GM18505 (cell line): ENCODE results near the gene GRIK4.
"Not testable (repeated sequence)": the region's sequence is repeated elsewhere in the genome, so short reads cannot be mapped to it uniquely, and the experiment has no call there.

Source experiments
- ATAC-seq: cut with Tn5 transposase; IDR thresholded peaks from one replicate; pipeline ENCODE4 v1.9.1; 2021; ENCODE audit not compliant: unreplicated experiment
- POLR2A ChIP-seq: IDR thresholded peaks from 4 replicates; pipeline ENCODE4 v1.6.1; 2011; ENCODE audit warnings: borderline replicate concordance; ENCODE audit not compliant: insufficient read depth, insufficient read length; ENCODE audit errors: extremely low read depth

Gene GRIK4

DNA sequence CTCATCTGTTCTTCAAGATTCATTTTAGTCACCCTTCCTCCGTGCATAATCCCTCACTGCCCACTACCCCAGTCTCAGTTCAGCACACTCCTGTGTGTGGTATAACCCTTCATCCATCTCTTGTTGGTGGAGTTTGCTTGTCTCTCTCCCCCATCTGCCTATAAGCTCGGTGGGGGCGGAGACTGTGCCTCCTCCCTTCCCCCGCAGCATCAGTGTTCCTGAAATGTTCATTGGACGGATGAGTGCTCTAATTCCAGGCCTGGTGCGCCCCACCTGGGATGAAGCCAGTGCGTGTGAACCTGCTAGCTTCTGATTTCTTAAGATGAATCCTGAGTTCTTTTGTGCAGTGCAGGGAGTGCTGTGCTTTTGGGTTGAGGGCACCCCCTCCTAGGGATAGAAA, 100.0 kb downstream of the GRIK4 start:
- no peak for TF ChIP-seq POLR2A
- ATAC-seq = no peak

DNA sequence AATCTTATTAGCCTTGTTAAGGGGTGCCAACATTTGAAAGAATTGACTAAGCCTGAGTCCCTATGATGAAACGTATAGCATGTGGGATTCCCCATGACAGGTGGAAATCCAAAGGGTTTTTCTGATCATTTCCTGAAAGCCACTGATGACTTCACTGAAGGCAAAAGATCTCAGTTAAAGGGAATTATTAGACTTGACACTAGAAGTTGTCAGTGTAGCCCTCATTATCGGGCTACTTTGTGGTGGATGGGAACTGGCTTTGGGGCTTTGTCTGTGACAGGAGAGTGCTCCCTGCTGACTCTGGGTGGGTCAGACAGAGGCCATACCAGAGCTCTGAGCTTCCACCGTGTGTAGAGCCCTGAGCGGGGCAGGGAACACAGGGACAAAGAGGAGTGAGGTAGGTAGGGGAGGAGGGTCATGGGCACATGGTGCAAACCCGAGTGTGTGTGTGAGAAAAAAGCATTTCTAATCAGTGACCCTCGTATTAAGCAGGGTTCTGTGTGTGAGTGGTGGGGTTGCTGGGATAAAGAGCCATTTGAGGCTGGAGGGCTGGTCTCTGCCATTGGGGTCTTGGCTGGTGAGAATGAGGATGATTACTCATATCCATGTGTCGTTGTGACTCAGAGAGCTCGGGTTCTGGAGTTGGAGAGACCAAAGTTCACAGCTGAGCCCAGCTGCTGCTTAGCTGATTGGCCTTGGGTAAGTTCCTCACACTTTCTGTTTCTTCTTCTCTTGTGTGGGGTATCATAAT, 101.1 kb downstream of the GRIK4 start:
- peak; percentile 45 for TF ChIP-seq POLR2A
- ATAC-seq = peak; percentile 80

DNA sequence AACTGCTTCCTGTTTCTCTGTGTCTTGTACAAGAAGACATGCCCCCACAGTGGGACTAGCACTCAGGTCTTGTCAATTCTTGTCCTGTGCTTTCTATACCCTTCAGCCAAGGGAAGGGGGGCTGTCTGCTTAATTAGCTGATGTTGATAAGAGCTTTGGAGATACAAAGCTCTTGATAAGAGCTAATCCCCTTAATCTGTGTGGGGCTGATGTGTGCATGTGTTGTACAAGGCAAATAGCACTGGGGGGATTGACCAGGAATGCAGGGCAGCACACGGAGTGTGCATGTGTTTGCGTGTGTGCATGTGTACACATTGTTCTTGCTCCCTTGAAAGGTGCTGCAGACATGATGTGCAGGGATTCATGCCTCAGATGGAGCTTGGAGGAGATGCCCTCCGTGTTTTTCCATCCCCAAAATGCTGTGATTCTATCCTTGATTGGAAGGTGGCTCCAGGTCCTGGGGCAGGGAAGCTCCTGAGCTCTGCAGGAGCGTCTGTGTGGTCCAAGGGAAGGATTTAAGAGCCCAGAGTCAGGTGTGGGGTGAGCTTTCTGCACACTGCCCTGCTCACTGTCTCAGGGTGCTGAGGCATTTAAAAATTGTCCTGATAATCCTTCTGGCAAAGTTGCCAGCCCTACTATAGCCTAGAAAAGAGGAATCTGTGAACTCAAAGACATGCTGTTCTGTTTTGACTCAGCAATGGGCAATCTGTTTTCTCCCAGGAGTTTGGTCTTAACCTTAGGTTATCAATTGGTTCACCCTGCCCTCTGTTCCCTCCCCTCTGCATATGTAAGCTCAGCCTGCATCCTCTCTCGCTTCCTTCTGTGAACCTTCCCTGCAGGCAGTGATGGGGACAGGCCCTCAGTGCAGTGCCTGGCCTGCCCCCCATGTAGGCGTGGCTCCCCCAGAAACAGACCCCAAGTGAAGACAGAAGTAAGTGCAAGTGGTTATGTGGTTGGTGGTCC, 102.0 kb downstream of the GRIK4 start:
- no peak for TF ChIP-seq POLR2A
- ATAC-seq = peak; percentile 44

DNA sequence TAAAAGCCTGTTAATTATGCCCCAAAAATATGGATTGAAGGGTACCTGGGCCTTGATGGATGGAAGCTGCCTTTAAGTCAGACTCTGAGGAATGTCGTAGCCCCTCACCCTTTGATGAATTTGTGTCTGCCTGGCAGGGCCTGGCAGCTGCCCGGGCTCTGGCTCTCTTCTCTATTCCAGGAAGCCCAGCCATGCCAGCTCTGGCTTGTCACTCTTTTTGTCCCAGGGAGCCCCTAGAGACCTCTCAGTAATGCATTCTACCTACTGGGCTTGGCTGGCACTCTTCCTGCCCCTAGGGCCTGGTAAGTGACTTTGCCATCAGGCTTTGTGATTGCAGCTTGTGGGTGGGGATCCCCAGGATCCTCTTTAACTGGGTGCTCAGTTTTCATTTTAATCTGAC, 103.8 kb downstream of the GRIK4 start:
- no peak for TF ChIP-seq POLR2A
- ATAC-seq = no peak

DNA sequence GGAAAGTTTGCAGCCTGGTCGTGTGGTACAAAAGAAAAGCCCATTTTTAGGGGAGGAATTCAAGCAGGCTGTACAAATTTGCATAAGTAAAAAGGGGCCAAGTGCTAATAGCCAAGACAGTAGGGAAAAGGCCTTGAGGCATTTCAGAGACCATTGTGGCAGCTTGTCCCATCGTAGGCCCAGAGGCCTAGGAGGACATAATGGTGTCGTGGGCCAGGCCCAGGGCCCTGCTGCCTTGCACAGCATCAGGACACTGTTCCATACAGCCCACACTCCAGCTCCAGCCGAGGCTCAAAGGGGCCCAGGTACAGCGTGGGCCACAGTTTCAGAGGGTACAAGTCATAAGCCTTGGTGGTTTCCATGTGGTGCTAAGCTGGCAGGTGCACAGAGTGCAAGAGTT, 106.9 kb downstream of the GRIK4 start:
- no peak for TF ChIP-seq POLR2A
- no peak for ATAC-seq

DNA sequence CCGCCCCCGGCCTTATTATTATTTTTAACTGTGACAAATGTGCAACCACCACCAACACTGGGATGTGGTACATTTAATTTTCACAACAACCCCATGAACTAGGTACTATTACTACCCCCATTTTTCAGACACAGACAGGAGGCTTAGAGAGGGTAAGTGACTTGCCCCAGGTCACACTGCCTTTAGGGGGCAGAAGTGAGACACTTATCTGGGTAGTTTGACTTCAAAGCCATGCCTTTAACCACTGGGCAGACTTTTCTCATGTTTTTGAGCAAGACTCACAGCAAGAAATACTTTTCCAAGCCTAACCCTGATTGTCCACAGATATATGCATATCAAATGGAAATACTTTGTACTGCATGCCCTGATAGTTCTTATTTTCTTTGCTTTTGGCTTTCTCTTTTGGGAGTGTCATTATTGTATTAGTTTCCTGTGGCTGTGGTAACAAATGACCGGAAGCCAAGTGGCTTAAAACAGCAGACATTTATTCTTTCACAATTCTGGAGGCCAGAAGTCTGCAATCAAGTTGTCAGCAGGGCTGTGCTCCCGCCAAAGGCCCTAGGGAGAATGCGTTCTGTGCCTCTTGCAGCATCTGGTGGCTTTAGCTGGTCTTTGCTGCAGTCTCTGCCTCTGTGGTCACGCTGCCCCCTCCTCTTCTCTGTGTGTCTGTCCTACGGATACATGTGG, 110.8 kb downstream of the GRIK4 start:
- no peak for TF ChIP-seq POLR2A
- no peak for ATAC-seq

DNA sequence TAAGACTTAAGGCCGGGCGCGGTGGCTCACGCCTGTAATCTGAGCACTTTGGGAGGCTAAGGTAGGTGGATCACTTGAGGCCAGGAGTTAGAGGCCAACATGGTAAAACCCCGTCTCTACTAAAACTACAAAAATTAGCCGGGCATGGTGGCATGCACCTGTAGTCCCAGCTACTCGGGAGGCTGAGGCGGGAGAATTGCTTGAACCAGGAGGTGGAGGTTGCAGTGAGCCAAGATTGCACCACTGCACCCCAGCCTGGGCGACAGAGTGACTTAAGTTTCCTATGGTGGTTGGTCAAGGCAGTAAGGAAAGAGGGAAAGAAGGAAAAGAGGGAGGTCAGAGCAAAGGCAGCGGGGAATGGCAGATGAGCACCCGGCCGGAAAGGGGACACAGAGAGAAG, 113.4 kb downstream of the GRIK4 start:
- not testable (repeated sequence) for ATAC-seq

DNA sequence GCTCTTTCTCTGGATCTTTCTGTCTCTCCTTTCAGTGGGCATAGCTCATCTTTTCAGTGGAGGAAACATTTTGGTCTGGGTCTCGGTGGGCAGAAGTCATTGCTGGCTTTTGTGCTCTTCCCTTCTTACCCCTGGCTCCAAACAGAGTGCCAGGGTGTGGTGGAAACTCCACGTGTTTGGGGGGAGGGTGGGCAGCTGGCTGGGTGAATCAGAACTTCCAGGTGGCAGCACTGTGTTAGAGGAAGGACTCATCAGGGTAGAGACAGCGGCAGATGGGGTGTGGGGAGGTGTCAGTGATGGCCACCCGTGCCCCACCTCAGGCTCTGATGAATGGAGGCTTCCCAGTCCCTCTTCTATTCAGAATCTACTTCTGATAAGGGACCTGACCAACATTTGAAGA, 114.0 kb downstream of the GRIK4 start:
- TF ChIP-seq POLR2A = no peak

DNA sequence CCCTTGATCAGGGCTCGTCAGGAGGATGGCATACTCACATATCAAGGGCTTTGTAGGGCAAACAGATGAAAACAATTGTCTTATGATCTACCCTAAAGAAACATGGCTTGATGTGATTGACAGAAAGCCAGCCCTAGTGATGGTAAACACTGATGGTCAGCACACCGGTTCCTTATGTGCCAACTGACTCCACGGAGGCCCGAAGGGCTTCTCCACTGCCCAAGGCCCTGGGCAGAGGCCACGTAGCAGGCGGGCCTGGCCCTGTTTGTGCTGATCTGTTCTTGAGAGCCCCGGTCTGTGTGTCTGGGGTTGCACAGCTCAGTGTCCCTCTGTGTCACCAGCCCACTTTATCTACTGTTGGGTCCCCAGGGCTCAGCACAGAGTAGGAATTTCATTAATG, 115.2 kb downstream of the GRIK4 start:
- no peak for ATAC-seq
- TF ChIP-seq POLR2A = no peak

More for the DNA sequence above, 114.0 kb downstream of the GRIK4 start:
- ATAC-seq = no peak

DNA sequence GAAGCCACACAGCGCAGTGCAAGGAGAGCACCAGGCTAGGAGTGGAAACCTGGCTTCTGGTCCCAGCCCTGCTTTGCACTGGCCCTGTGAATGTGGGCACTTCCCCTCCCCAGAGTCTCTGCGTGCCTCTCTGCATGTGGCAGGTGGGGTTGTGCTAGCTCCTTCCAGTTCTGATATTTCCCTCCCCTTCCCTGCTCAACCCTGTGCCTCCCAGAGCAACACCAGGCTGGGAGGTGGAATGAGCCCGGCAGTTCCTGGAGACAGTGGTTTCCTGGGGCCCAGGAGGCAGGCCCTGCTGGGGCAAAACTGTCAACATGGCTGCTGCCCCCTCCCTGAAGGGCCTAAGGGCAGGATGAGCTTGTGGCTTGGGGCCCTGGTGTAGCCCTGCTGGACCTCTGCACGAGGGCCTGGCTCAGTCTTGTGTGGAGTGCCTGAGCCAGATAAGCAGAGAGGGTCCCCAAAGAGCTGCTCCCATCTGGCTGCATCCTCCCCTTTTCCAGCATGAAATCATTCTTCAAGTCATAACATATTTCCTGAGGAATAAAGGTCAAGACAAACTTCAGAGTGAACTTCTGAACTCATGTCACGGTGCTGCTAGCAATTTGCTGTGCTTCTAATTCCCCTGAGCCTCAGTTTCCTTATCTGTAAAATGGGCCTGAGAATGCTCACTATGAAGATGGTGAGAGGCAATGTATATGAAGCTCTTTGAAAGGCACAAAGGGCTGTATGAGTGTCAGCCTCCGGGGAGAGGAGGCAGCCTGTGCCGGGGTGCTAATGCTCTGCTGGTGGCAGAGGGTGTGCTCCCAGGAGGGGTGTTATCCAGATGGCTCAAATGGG, 116.0 kb downstream of the GRIK4 start:
- TF ChIP-seq POLR2A = no peak
- no peak for ATAC-seq

DNA sequence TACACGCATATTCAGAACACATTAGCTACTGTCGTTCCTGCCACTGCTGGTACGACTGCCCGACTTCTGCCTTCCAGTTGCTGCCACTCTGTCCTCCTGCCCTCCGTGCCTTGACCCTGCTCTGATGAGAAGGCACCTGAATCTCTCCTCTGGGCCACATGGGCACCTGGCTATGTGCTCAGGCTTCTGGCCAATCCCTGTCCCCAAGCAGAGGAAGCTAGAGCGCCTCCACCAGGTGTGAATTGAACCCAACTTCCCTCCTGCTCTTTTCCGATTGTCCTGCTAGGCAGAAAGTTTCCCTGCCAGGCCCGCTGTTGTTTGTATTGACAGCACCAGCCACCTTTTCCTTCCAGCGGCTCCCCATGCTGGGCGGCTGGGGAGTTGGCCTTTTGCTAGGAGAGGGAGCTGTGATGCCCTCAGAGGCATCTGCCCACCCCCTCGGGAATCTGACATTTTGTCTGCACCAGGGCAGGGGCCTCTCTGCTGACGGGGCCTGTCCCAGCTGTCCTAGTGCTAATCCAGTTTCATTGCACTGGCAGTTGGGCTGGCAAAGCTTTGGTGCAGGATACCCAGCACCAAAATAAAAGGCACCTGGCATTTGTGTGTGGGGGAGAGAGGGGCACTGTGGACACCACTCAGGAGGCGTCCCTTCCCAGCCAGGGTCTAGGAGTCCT, 118.0 kb downstream of the GRIK4 start:
- TF ChIP-seq POLR2A = no peak
- no peak for ATAC-seq

DNA sequence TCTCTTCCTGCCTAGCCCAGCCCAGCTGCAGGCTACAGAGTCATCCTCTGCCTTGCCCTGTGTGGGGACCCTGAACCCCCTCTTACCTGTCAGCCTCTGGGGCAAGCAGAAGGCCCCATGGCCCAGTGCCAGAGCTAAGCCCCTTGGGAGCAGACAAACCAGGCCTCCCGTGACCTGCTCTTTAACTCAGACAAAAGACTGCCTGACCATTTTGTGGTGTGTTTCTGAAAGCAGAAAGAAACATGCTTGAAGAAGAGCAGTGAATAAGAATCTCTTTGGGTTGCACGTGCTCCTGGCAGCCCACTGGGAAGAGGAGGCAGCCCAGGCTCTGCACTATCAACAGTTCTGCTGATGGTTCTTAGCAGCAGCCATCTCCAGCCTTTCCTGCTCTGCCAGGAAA, 118.6 kb downstream of the GRIK4 start:
- ATAC-seq = no peak
- TF ChIP-seq POLR2A = no peak
